ENCODE data around the gene ZBTB42. TPM values are rescaled to one million over a fixed set of nuclear protein-coding genes. Genes with fewer than 3 reads are reported as not detected.

ZBTB42 gene
- total and polyA plus RNA-seq, 2 of the 13 experiments (the other 11 are each of a cell fraction or from before 2014, with no cell fraction given) = 2.8 to 4.2 TPM

DNA sequence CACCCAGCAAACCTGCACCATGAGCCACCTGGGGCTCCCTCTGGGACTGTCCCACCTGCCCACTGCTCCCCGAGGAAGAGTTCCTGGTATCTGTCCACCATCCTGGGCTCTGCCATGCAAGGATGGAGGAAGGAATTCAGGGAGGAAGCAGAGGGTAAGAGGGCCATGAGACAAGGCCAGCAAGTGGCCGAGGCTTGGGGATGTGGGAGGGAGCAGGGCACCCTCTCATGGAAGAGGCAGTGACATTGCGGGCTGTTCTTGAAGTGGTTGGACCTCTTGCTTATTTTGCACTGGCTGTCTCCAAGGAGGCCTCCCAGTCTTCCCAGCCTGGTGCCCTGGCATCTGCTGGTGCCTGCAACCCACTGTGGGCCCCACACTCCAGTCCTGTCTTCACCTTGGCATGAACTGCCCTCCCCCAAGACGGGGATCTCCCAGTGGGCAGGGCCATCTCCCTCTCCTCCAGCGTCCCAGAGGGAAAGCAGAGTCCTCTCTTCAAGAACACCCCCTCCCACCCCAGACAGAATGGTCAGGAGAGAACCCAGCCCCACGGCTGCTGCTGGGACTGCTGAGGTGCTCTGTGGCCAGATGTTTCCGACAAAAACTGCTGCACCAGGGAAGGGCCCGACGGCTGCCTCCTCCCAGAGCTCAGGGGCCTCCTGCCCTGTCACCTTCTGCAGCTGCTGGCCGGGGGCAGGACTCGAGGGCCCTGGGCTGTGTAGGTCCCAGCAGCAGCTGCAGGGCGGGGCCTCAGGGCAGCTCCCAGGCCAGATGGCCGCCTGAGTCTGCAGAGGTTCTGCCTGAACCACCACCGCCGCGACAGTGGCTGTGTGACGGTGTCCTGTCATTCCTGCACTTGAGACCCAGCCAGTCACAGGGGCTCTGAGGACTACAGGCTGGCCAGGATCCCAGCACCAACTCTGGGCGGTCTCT, 3.5 kb upstream of the ZBTB42 start (continued):
- TF ChIP-seq, protein P1, sequence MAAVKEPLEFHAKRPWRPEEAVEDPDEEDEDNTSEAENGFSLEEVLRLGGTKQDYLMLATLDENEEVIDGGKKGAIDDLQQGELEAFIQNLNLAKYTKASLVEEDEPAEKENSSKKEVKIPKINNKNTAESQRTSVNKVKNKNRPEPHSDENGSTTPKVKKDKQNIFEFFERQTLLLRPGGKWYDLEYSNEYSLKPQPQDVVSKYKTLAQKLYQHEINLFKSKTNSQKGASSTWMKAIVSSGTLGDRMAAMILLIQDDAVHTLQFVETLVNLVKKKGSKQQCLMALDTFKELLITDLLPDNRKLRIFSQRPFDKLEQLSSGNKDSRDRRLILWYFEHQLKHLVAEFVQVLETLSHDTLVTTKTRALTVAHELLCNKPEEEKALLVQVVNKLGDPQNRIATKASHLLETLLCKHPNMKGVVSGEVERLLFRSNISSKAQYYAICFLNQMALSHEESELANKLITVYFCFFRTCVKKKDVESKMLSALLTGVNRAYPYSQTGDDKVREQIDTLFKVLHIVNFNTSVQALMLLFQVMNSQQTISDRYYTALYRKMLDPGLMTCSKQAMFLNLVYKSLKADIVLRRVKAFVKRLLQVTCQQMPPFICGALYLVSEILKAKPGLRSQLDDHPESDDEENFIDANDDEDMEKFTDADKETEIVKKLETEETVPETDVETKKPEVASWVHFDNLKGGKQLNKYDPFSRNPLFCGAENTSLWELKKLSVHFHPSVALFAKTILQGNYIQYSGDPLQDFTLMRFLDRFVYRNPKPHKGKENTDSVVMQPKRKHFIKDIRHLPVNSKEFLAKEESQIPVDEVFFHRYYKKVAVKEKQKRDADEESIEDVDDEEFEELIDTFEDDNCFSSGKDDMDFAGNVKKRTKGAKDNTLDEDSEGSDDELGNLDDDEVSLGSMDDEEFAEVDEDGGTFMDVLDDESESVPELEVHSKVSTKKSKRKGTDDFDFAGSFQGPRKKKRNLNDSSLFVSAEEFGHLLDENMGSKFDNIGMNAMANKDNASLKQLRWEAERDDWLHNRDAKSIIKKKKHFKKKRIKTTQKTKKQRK (IDR thresholded peaks at IDR 0.05; ENCODE audit: low read length) = no peak
- TF ChIP-seq ZNF589 (CRISPR knock-in tag; conservative IDR thresholded peaks at IDR 0.05) = no peak
- peak; percentile 44; the same call in 1 of the 2 replicates for TF ChIP-seq PITX1 (CRISPR knock-in tag; IDR thresholded peaks at IDR 0.05)
- TF ChIP-seq ZNF607 (CRISPR knock-in tag; IDR thresholded peaks at IDR 0.05; ENCODE audit: borderline replicate concordance) = no peak
- TF ChIP-seq, protein P2, sequence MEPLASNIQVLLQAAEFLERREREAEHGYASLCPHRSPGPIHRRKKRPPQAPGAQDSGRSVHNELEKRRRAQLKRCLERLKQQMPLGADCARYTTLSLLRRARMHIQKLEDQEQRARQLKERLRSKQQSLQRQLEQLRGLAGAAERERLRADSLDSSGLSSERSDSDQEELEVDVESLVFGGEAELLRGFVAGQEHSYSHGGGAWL (CRISPR knock-in tag; IDR thresholded peaks at IDR 0.05) = no peak; the same call in 1 of the 2 replicates
- no peak for TF ChIP-seq AHR (CRISPR knock-in tag; IDR thresholded peaks at IDR 0.05)
- TF ChIP-seq SIN3A (IDR thresholded peaks at IDR 0.05; ENCODE audit: borderline replicate concordance, low read depth, low read length) = peak; percentile 14; the same call in 1 of the 2 replicates
- no peak for TF ChIP-seq ZMYM2 (CRISPR knock-in tag; IDR thresholded peaks at IDR 0.05)
- peak; percentile 44; the same call in 1 of the 2 replicates for TF ChIP-seq RBFOX2 (IDR thresholded peaks at IDR 0.05; ENCODE audit: low read depth, low read length)
- TF ChIP-seq ZFX (CRISPR knock-in tag; IDR thresholded peaks at IDR 0.05; ENCODE audit: low read depth) = peak; percentile 46; the same call in 1 of the 2 replicates
- TF ChIP-seq CSRNP1 (CRISPR knock-in tag; IDR thresholded peaks at IDR 0.05) = peak; percentile 7; the same call in 1 of the 2 replicates
- no peak for TF ChIP-seq ZNF557 (CRISPR knock-in tag; IDR thresholded peaks at IDR 0.05)
- no peak for TF ChIP-seq ZFP1 (CRISPR knock-in tag; IDR thresholded peaks at IDR 0.05)
- TF ChIP-seq, protein P3, sequence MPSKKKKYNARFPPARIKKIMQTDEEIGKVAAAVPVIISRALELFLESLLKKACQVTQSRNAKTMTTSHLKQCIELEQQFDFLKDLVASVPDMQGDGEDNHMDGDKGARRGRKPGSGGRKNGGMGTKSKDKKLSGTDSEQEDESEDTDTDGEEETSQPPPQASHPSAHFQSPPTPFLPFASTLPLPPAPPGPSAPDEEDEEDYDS (CRISPR knock-in tag; IDR thresholded peaks at IDR 0.05) = no peak
- TF ChIP-seq MYNN (CRISPR knock-in tag; IDR thresholded peaks at IDR 0.05; ENCODE audit: low read depth) = no peak
- no peak for TF ChIP-seq ATF1 (CRISPR knock-in tag; IDR thresholded peaks at IDR 0.05)
- peak; percentile 28; the same call in 1 of the 2 replicates for TF ChIP-seq PHF8 (CRISPR knock-in tag; IDR thresholded peaks at IDR 0.05)
- peak; percentile 67; the same call in 1 of the 2 replicates for TF ChIP-seq TFAP4 (IDR thresholded peaks at IDR 0.05; ENCODE audit: borderline replicate concordance, low read depth)
- peak; percentile 61 for TF ChIP-seq AGO2 (optimal IDR thresholded peaks at IDR 0.05; ENCODE audit: low read depth, low read length)
- no peak for TF ChIP-seq PRDM4 (CRISPR knock-in tag; IDR thresholded peaks at IDR 0.05; ENCODE audit: borderline replicate concordance)

Data from HepG2 (cell line).